ENCODE measurements around the gene TSPAN9.

Gene TSPAN9, protein sequence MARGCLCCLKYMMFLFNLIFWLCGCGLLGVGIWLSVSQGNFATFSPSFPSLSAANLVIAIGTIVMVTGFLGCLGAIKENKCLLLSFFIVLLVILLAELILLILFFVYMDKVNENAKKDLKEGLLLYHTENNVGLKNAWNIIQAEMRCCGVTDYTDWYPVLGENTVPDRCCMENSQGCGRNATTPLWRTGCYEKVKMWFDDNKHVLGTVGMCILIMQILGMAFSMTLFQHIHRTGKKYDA

DNA sequence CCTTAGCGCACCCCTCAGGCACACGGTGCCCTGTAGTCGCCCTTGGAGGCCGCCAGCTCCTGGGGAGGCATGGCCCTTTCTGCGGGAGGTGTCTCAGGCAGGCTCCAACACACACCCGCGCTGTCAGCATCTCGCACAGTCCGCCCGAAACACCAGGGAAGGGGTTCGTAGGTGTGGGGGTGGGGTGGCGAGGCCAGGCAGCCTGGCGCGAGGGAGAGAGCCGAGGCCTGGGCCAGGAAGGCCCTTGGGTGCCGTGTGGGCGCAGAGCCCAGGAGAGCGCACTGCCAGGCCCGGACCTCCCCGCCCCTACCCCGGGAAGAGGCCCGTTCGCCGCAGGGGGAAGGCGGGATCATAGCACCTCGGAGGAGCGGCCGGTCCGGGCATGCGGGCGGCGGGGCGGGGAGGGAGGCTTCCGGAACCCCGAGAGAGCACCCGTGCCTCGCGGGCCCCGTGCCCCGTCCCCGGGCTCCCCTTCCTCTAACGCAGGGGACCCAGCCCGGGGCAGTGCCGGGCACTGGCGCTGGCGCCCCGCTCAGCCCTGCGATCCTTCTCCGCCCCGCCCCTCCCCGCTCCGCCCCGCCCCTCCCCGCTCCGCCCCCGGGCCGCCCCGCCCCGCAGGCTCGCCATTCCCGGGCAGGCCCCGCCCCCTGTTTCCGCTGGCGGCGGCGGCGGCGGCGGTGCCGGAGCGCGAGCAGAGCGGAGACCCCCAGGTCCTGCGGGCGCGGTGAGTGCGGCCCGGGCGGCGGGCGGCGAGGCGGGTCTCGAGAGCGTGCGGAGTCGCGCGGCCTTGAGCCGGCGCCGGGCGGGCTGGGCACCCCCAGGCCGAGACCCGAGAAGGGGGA, at the start of gene TSPAN9:
Gene TSPAN9, plus strand, starts transcription at position 650 of the 842 bp plus-strand sequence. CDS start 123,815 bp downstream, outside the sequence.
- no peaks in the 10 kb centered on the region for H3K36me3 ChIP-seq (ENCODE audit: control insufficient read depth, insufficient read depth, low read length, severe bottlenecking)
- H3K27me3 ChIP-seq (replicated peaks; ENCODE audit: control insufficient read depth, insufficient read depth, low read length), result no peaks in the 10 kb centered on the region
- H3K4me3 ChIP-seq (ENCODE audit: low read length), result peak within 1 kb of the TSS; percentile 88
- H3K9me3 ChIP-seq (ENCODE audit: control insufficient read depth, low read length), result no peaks in the 10 kb centered on the region
- DNase-seq (ENCODE audit: low read depth), result peak; percentile 88
- peaks cover 22% of the 10 kb centered on the region for H3K4me1 ChIP-seq (ENCODE audit: control insufficient read depth, insufficient read depth, low read length)
- H3K9ac ChIP-seq (ENCODE audit: low read length), result peak within 1 kb of the TSS; percentile 86

DNA sequence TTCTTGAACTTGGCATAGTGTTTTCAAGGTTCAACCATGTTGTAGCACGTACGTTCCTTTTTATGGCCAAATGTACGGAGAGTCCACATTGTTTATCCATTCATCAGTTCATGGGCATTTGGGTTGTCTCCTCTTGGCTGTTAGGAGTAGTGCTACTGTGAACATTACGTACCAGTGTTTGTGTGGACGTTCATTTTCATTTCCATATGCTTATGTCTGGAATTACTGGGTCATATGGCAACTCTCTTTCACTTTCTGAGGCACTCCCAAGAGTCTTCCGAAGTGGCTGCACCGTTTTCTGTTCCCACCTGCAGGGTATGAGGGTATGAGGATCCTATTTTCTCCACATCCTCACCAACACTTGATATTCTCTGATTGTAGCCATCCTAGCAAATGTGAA, 49.1 kb upstream of the TSPAN9 start:
- H3K4me1 ChIP-seq (ENCODE audit: control insufficient read depth, insufficient read depth, low read length), result peaks cover 7% of the 10 kb centered on the region
- no peaks in the 10 kb centered on the region for H3K27me3 ChIP-seq (replicated peaks; ENCODE audit: control insufficient read depth, insufficient read depth, low read length)
- H3K36me3 ChIP-seq (ENCODE audit: control insufficient read depth, insufficient read depth, low read length, severe bottlenecking), result peaks cover 3% of the 10 kb centered on the region
- H3K9ac ChIP-seq (ENCODE audit: low read length), result no peak overlapping the region
- H3K4me3 ChIP-seq (ENCODE audit: low read length), result no peak overlapping the region
- no peaks in the 10 kb centered on the region for H3K9me3 ChIP-seq (ENCODE audit: control insufficient read depth, low read length)
- no peak for DNase-seq (ENCODE audit: low read depth)

DNA sequence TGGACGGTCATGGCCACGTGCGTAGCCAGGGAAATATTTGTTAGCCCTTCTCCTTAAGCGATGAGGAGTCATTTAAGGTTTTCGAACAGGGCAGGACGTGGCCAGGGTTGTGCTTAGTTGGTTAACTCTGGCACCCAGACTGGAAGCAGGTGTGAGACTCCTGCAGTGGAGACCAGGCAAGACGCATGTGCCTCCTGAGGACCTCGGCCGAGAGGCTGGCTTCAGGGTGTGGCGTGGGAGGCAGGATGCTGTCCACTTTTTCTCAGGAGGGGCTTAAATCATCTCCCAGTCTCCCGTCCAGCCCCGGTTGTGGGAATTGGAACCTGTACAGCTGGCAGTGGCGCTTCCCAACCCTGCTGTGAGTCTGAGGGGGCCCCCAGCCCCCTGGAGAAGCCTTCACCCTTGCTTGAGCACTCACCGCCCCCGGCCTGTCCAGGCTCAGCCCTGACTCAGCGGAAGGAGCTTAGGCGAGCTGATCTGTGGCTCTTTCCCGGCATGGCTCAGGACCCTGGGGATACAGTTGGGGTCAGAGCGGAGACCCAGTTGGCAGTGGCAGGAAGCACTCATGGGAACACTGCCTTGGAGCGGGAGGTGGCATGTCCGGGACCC, 46.3 kb upstream of the TSPAN9 start:
- Histone ChIP-seq H3K9me3 (ENCODE audit: control insufficient read depth, low read length) (no peaks in the 10 kb centered on the region), H3K4me3 (ENCODE audit: low read length) (no peak overlapping the region), H3K36me3 (ENCODE audit: control insufficient read depth, insufficient read depth, low read length, severe bottlenecking) (peaks cover 3% of the 10 kb centered on the region), H3K4me1 (ENCODE audit: control insufficient read depth, insufficient read depth, low read length) (peaks cover 11% of the 10 kb centered on the region), H3K9ac (ENCODE audit: low read length) (no peak overlapping the region), H3K27me3 (replicated peaks; ENCODE audit: control insufficient read depth, insufficient read depth, low read length) (no peaks in the 10 kb centered on the region)
- DNase-seq (ENCODE audit: low read depth), result no peak

DNA sequence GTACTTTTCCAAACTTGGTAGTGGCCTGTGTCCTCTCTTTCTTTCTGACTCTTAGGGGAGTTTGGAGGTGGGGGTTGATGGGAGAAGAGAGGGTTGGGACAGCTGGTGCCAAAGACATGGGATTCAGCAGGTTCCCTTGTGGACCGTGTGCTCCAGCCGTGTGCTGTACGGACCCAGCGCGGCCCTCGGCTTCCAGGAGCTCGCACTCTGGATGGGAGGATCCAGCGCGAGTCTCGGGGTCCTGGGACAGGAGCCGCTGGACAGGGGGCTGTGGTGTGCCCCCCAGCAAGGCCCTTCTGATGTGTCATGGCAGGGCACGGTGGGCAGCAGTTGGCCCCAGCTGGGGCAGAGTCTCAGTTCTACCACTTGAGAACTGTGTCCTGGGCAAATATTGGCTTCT, 45.0 kb upstream of the TSPAN9 start:
- DNase-seq (ENCODE audit: low read depth), result no peak
- Histone ChIP-seq H3K4me3 (ENCODE audit: low read length) (no peak overlapping the region), H3K4me1 (ENCODE audit: control insufficient read depth, insufficient read depth, low read length) (peaks cover 11% of the 10 kb centered on the region), H3K36me3 (ENCODE audit: control insufficient read depth, insufficient read depth, low read length, severe bottlenecking) (no peaks in the 10 kb centered on the region), H3K27me3 (replicated peaks; ENCODE audit: control insufficient read depth, insufficient read depth, low read length) (no peaks in the 10 kb centered on the region), H3K9me3 (ENCODE audit: control insufficient read depth, low read length) (no peaks in the 10 kb centered on the region), H3K9ac (ENCODE audit: low read length) (no peak overlapping the region)

DNA sequence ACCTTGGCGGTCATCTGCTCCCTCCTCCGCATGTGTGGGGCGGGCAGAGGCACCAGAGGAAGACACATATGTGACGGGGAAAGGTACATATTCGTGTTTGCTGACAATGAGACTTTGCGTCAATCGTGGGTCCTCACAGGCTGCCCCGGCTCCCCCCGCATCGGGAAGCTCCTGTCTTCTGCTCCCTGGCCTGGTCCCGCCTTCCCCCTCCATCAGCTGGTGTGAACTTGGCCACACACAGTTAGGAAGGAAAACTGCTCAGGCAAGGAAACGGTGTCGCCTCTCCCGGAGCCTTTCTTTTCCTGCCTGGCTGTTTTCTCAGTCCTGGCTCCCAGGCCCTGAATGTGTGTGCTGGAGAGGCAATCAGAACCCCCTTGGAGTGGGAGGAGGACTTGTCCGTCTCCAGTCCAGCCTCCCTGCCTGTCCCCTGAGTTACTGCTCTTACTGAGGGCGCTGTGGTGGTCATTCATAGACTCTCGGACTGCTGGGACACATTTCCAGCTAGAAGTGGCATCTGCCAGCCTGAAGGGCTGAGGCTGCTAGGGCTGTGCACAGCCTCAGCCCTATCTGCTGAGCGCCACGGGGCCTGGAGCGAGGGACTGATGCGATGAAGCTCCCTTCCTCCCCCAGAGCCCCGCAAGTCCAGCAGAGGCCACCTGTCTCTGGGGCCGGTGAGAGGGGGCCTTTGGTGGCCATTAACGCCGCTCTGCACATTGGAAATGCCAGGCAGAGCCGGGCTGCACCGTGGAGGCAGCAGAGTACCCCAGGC, 44.2 kb upstream of the TSPAN9 start:
- Histone ChIP-seq H3K4me3 (ENCODE audit: low read length) (no peak overlapping the region), H3K4me1 (ENCODE audit: control insufficient read depth, insufficient read depth, low read length) (peaks cover 11% of the 10 kb centered on the region), H3K9ac (ENCODE audit: low read length) (no peak overlapping the region), H3K36me3 (ENCODE audit: control insufficient read depth, insufficient read depth, low read length, severe bottlenecking) (peaks cover 3% of the 10 kb centered on the region), H3K27me3 (replicated peaks; ENCODE audit: control insufficient read depth, insufficient read depth, low read length) (no peaks in the 10 kb centered on the region), H3K9me3 (ENCODE audit: control insufficient read depth, low read length) (no peaks in the 10 kb centered on the region)
- DNase-seq (ENCODE audit: low read depth), result no peak

DNA sequence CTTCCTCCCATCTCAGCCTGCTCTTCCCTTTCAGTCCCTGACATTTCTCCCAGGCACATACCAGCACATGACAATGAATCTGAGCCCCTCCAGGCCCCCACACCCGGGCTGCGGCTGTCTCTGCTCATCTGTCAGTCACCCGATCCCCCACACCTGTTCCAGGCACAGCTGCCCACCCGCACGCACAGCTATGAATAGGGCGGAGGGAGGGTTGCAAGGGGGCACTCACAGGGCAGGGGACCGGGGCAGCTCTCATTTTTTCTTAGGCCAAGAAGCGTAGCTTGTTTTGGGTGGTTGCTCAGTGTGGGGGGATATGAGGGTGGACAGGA, 43.7 kb upstream of the TSPAN9 start:
- Histone ChIP-seq H3K9ac (ENCODE audit: low read length) (no peak overlapping the region), H3K9me3 (ENCODE audit: control insufficient read depth, low read length) (no peaks in the 10 kb centered on the region), H3K27me3 (replicated peaks; ENCODE audit: control insufficient read depth, insufficient read depth, low read length) (no peaks in the 10 kb centered on the region), H3K4me3 (ENCODE audit: low read length) (no peak overlapping the region), H3K4me1 (ENCODE audit: control insufficient read depth, insufficient read depth, low read length) (peaks cover 11% of the 10 kb centered on the region), H3K36me3 (ENCODE audit: control insufficient read depth, insufficient read depth, low read length, severe bottlenecking) (peaks cover 8% of the 10 kb centered on the region)
- no peak for DNase-seq (ENCODE audit: low read depth)

DNA sequence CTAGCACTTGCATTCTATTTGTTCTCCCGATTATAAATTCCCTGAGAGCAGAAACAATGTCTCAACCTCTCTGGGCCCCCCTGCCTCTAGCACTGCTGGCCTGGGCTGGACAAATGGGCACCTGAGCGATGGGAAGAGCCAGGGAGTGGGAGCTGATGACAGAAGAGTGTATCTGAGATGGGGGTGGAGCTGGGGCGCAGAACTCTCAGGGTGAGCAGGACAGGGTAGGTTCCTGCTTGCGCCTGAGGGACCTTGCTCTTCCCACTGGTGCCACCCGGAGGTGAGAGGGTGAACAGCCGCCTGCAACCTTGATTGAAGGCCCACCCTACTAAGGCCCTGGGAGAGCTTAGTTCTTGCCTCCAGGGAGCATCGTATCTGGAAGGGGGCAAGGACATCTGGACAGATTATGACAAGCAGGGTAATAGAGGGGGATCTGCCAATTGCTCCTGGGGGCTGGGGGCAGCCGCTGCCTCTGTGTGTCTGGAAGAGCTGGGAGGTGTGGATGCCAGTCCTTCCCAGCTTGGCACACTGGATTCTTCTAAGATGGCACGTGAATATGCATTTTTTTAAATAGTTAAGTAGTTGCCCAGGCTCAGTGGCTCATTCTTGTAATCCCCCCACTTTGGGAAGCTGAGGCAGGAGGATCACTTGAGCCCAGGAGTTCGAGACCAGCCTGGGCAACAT, 43.0 kb upstream of the TSPAN9 start:
- no peaks in the 10 kb centered on the region for H3K27me3 ChIP-seq (replicated peaks; ENCODE audit: control insufficient read depth, insufficient read depth, low read length)
- H3K4me1 ChIP-seq (ENCODE audit: control insufficient read depth, insufficient read depth, low read length), result peaks cover 11% of the 10 kb centered on the region
- no peaks in the 10 kb centered on the region for H3K9me3 ChIP-seq (ENCODE audit: control insufficient read depth, low read length)
- H3K4me3 ChIP-seq (ENCODE audit: low read length), result no peak overlapping the region
- peak; percentile 79 for DNase-seq (ENCODE audit: low read depth)
- H3K9ac ChIP-seq (ENCODE audit: low read length), result no peak overlapping the region
- H3K36me3 ChIP-seq (ENCODE audit: control insufficient read depth, insufficient read depth, low read length, severe bottlenecking), result peaks cover 9% of the 10 kb centered on the region

DNA sequence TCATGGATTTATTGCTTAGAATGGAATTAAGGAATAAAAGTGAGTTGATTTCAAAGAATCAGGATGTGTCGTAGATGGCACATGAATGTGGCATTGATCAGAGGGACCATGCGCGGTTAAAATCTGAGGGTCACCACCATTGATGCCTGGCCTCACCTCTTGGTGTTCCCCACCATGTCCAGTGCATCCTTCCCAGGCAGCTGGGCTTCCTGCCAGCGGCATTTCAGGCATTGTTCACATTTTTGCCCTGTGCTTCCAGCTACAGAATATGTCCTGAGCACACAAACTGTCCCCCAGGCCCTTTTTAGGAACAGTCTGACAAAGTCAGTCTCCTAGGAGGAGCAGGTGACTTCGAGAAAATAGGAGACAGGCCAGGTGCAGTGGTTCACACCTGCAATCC, 42.0 kb upstream of the TSPAN9 start:
- Histone ChIP-seq H3K9me3 (ENCODE audit: control insufficient read depth, low read length) (no peaks in the 10 kb centered on the region), H3K36me3 (ENCODE audit: control insufficient read depth, insufficient read depth, low read length, severe bottlenecking) (peaks cover 9% of the 10 kb centered on the region), H3K27me3 (replicated peaks; ENCODE audit: control insufficient read depth, insufficient read depth, low read length) (no peaks in the 10 kb centered on the region), H3K4me1 (ENCODE audit: control insufficient read depth, insufficient read depth, low read length) (peaks cover 11% of the 10 kb centered on the region), H3K9ac (ENCODE audit: low read length) (no peak overlapping the region), H3K4me3 (ENCODE audit: low read length) (no peak overlapping the region)
- peak; percentile 42 for DNase-seq (ENCODE audit: low read depth)

DNA sequence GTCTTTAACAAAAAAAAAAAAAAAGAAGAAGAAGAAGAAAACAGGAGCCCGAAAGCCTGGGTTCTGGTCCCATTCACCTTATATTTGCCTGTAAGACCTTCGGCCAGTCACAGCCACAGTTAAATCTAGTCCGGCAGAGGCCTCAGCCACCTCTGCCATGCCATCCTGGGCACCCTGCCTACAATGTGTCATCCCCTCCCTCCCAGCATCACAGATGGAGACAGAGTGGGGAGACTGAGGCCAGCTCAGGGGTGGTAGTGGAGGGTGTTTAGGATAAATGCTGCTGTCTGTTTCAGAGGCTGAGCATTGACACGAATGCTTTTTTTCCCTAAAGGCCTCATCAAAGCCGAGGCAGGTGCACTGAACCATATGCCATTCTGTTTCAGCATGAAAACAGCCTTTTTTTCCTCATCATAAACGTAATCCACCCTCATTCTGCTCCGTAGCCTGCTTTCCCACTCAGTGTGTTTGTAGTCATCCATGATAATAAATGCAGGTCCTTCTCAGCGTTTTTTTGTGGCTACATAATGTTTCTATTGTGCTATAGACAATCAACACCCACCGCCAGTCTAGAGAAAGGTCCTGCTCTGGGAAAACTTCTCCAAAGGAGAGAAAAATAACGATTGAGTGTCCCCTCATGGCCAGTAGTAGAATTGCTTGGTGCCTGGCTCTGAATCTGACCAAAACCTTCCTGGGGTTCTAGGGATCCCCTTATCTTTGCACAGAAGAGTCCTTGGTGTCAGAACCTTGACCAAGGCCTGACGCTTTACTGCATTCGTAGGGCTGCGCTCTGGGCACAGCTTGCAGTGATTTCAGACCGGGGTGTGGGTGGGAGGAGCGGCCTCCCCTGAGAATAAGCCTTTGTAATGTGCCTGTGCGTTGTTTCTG, 41.1 kb upstream of the TSPAN9 start:
- peak; percentile 43 for DNase-seq (ENCODE audit: low read depth)
- peaks cover 9% of the 10 kb centered on the region for H3K36me3 ChIP-seq (ENCODE audit: control insufficient read depth, insufficient read depth, low read length, severe bottlenecking)
- no peak overlapping the region for H3K4me3 ChIP-seq (ENCODE audit: low read length)

More for the DNA sequence above, 41.1 kb upstream of the TSPAN9 start:
- no peaks in the 10 kb centered on the region for H3K27me3 ChIP-seq (replicated peaks; ENCODE audit: control insufficient read depth, insufficient read depth, low read length)
- peaks cover 9% of the 10 kb centered on the region for H3K4me1 ChIP-seq (ENCODE audit: control insufficient read depth, insufficient read depth, low read length)
- H3K9ac ChIP-seq (ENCODE audit: low read length), result no peak overlapping the region
- no peaks in the 10 kb centered on the region for H3K9me3 ChIP-seq (ENCODE audit: control insufficient read depth, low read length)
